Neural cell (in vitro differentiated cells): Measurements from ENCODE around the gene PLEKHH2. TPM values are rescaled to one million over a fixed set of nuclear protein-coding genes. Genes with fewer than 3 reads are reported as not detected.

Source experiments
- H2AFZ ChIP-seq: fragments of 200-600, 300-800 bp; sonication (generic), shearing (Covaris generic); 2 replicates; pipeline ENCODE4 v1.6.0; 2014; ENCODE audit warnings: low read depth, mild to moderate bottlenecking, antibody characterized with exemption, low read length, moderate library complexity
- H3F3A ChIP-seq: fragments of 200-600 bp; shearing (Covaris generic); 2 replicates; pipeline ENCODE4 v1.6.1; 2016; ENCODE audit warnings: mild to moderate bottlenecking, moderate library complexity, mixed read lengths, antibody characterized with exemption, low read length; ENCODE audit not compliant: insufficient read depth, poor library complexity, severe bottlenecking
- H3K27ac ChIP-seq: fragments of 200-600, 300-800 bp; sonication (generic), shearing (Covaris generic); 2 replicates; pipeline ENCODE4 v1.5.1; 2014; ENCODE audit warnings: mild to moderate bottlenecking, low read length, moderate library complexity
- H3K27me3 ChIP-seq: fragments of 300-800, 200-600 bp; sonication (generic), shearing (Covaris generic); 2 replicates; pipeline ENCODE4 v1.6.0; 2014; ENCODE audit warnings: mild to moderate bottlenecking, low read depth, low read length, moderate library complexity; ENCODE audit not compliant: insufficient read depth
- H3K36me3 ChIP-seq: fragments of 300-800, 200-600 bp; sonication (generic), shearing (Covaris generic); 2 replicates; pipeline ENCODE4 v1.5.1; 2014; ENCODE audit warnings: mild to moderate bottlenecking, antibody characterized with exemption, low read length, moderate library complexity; ENCODE audit not compliant: insufficient read depth
- H3K4me2 ChIP-seq: fragments of 300-800, 200-600 bp; sonication (generic), shearing (Covaris generic); 2 replicates; pipeline ENCODE4 v1.6.0; 2014; ENCODE audit warnings: mild to moderate bottlenecking, low read length
- H3K4me3 ChIP-seq: fragments of 300-800, 200-600 bp; sonication (generic), shearing (Covaris generic); 2 replicates; pipeline ENCODE4 v1.5.1; 2014; ENCODE audit warnings: mild to moderate bottlenecking, low read length, moderate library complexity
- H3K79me2 ChIP-seq: fragments of 200-600 bp; shearing (Covaris generic); replicated peaks from 2 replicates; pipeline ENCODE4 v1.6.0; 2014; ENCODE audit warnings: mild to moderate bottlenecking, low read length, moderate library complexity; ENCODE audit not compliant: insufficient read depth
- H3K9ac ChIP-seq: fragments of 300-800, 200-600 bp; sonication (generic), shearing (Covaris generic); 2 replicates; pipeline ENCODE4 v1.6.1; 2016; ENCODE audit warnings: mild to moderate bottlenecking, low read length, mixed read lengths
- H3K9me2 ChIP-seq: fragments of 200-600 bp; shearing (Covaris generic); 2 replicates; pipeline ENCODE4 v1.6.1; 2016; ENCODE audit warnings: mild to moderate bottlenecking, low read length, mixed read lengths; ENCODE audit not compliant: insufficient read depth
- H3K9me3 ChIP-seq: fragments of 200-600, 300-800 bp; sonication (generic), shearing (Covaris generic); 2 replicates; pipeline ENCODE4 v1.6.1; 2016; ENCODE audit warnings: mild to moderate bottlenecking, mixed run types, low read length, moderate library complexity, mixed read lengths
- H4K20me1 ChIP-seq: fragments of 200-600 bp; shearing (Covaris generic); 2 replicates; pipeline ENCODE4 v1.6.1; 2016; ENCODE audit warnings: mild to moderate bottlenecking, mixed run types; ENCODE audit not compliant: insufficient read depth
- CTCF ChIP-seq: fragments of 450-650 bp; IDR thresholded peaks from 2 replicates; pipeline ENCODE4 v1.5.1; 2014; ENCODE audit warnings: antibody characterized with exemption, mild to moderate bottlenecking, moderate library complexity; ENCODE audit not compliant: poor library complexity, severe bottlenecking
- EP300 ChIP-seq: fragments of 450-650 bp; conservative IDR thresholded peaks from 2 replicates; pipeline ENCODE4 v1.6.1; 2014; ENCODE audit warnings: antibody characterized with exemption, mild to moderate bottlenecking, moderate library complexity; ENCODE audit not compliant: poor library complexity, severe bottlenecking
- EZH2 ChIP-seq: fragments of 200-600, 300-800 bp; shearing (Covaris generic), sonication (generic); IDR thresholded peaks from 2 replicates; pipeline ENCODE4 v1.6.1; 2014; ENCODE audit warnings: antibody characterized with exemption, low read length, borderline replicate concordance, mild to moderate bottlenecking; ENCODE audit not compliant: insufficient read depth, poor library complexity, severe bottlenecking
- MXI1 ChIP-seq: fragments of 450-650 bp; conservative IDR thresholded peaks from 2 replicates; pipeline ENCODE4 v1.6.1; 2014; ENCODE audit warnings: antibody characterized with exemption, mild to moderate bottlenecking; ENCODE audit not compliant: poor library complexity, severe bottlenecking
- POLR2AphosphoS5 ChIP-seq: IDR thresholded peaks from 2 replicates; pipeline ENCODE4 v1.6.1; 2012
- RAD21 ChIP-seq: fragments of 450-650 bp; conservative IDR thresholded peaks from 2 replicates; pipeline ENCODE4 v1.6.1; 2014; ENCODE audit warnings: antibody characterized with exemption, mild to moderate bottlenecking, moderate library complexity
- REST ChIP-seq: IDR thresholded peaks from 2 replicates; pipeline ENCODE4 v1.6.1; 2012; ENCODE audit warnings: borderline replicate concordance
- SMC3 ChIP-seq: fragments of 450-650 bp; conservative IDR thresholded peaks from 2 replicates; pipeline ENCODE4 v1.6.1; 2014; ENCODE audit warnings: antibody characterized with exemption, mild to moderate bottlenecking, moderate library complexity; ENCODE audit not compliant: poor library complexity
- TAF1 ChIP-seq: IDR thresholded peaks from 2 replicates; pipeline ENCODE4 v1.6.1; 2012; ENCODE audit warnings: low read depth
- polyA plus RNA-seq: library from polyadenylated mRNA; depleted of rRNA; stranded (reverse); fragments of >200 nt; gene quantifications from 2 replicates; pipeline ENCODE4 v1.2.3, GENCODE V29; 2014

Gene PLEKHH2
- polyA plus RNA-seq, 1 donor from 2014 or later: 0.50 TPM

- Histone ChIP-seq H3K27me3 (no peaks in the 10 kb centered on the region), H3K27ac (no peak overlapping the region), H3K9me3 (no peaks in the 10 kb centered on the region), H3K4me2 (no peak overlapping the region), H3K79me2 (no peaks in the 10 kb centered on the region), H3K9me2 (no peaks in the 10 kb centered on the region), H3K4me3 (no peak overlapping the region), H2AFZ (no peak overlapping the region), H3K9ac (no peak overlapping the region), H3F3A (no peaks in the 10 kb centered on the region), H4K20me1 (no peaks in the 10 kb centered on the region), H3K36me3 (no peaks in the 10 kb centered on the region)
- TF ChIP-seq POLR2AphosphoS5: no peak
- no peak for TF ChIP-seq SMC3
- no peak for TF ChIP-seq REST
- no peak for TF ChIP-seq EP300
- TF ChIP-seq MXI1: no peak
- TF ChIP-seq TAF1: no peak
- no peak for TF ChIP-seq CTCF
- no peak for TF ChIP-seq RAD21
- TF ChIP-seq EZH2: no peak
Observed at GRCh38 chr2:43714164-43714563, 77.1 kb downstream of the PLEKHH2 start.

- Histone ChIP-seq H3K9me2 (no peaks in the 10 kb centered on the region), H3F3A (no peaks in the 10 kb centered on the region), H3K27ac (no peak overlapping the region), H3K4me2 (no peak overlapping the region), H3K36me3 (no peaks in the 10 kb centered on the region), H3K4me3 (no peak overlapping the region), H2AFZ (no peak overlapping the region), H3K79me2 (no peaks in the 10 kb centered on the region), H3K9ac (no peak overlapping the region), H3K9me3 (no peaks in the 10 kb centered on the region), H3K27me3 (no peaks in the 10 kb centered on the region), H4K20me1 (no peaks in the 10 kb centered on the region)
- no peak for TF ChIP-seq REST
- no peak for TF ChIP-seq EZH2
- TF ChIP-seq RAD21: no peak
- no peak for TF ChIP-seq MXI1
- no peak for TF ChIP-seq EP300
- no peak for TF ChIP-seq CTCF
- TF ChIP-seq SMC3: no peak
- no peak for TF ChIP-seq TAF1
- TF ChIP-seq POLR2AphosphoS5: no peak
Observed at GRCh38 chr2:43715300-43716098, 78.4 kb downstream of the PLEKHH2 start.
